Activated naive CD8-positive, alpha-beta T cell treated with anti-CD3 and anti-CD28 coated beads for 36 hours (primary cell): Measurements from ENCODE around the gene MYO1D. TPM values are rescaled to one million over a fixed set of nuclear protein-coding genes. Genes with fewer than 3 reads are reported as not detected.
"Not testable (repeated sequence)": the region's sequence is repeated elsewhere in the genome, so short reads cannot be mapped to it uniquely, and the experiment has no call there.

Source experiments
- DNase-seq: peaks from one replicate; pipeline ENCODE4 v3.0.0; 2021
- H3K27ac Mint-ChIP-seq: one replicate; pipeline ENCODE4 v1.8.0; 2022; ENCODE audit warnings: mild to moderate bottlenecking, moderate library complexity, mixed read lengths
- H3K27me3 Mint-ChIP-seq: one replicate; pipeline ENCODE4 v1.8.0; 2022; ENCODE audit warnings: mild to moderate bottlenecking, mixed read lengths
- H3K36me3 Mint-ChIP-seq: one replicate; pipeline ENCODE4 v1.8.0; 2021; ENCODE audit warnings: mild to moderate bottlenecking, mixed read lengths
- H3K4me1 Mint-ChIP-seq: one replicate; pipeline ENCODE4 v1.8.0; 2021; ENCODE audit warnings: mixed read lengths
- H3K4me3 Mint-ChIP-seq: one replicate; pipeline ENCODE4 v1.8.0; 2022; ENCODE audit warnings: mild to moderate bottlenecking, moderate library complexity, mixed read lengths
- H3K9me3 Mint-ChIP-seq: one replicate; pipeline ENCODE4 v1.8.0; 2022; ENCODE audit warnings: mixed read lengths
- total RNA-seq, 2 experiments: library from RNA; stranded (reverse); gene quantifications; one replicate each; pipeline ENCODE4 v1.2.3, GENCODE V29; 2021

The MYO1D gene
- total RNA-seq, 2 experiments from 2014 or later: 7.0 to 7.8 TPM

- Mint-ChIP-seq H3K4me1 (peaks cover 14% of the 10 kb centered on the region), H3K27me3 (peaks cover 35% of the 10 kb centered on the region), H3K9me3 (no peaks in the 10 kb centered on the region), H3K36me3 (no peaks in the 10 kb centered on the region), H3K4me3 (no peak overlapping the region), H3K27ac (no peak overlapping the region)
- no peak for DNase-seq
Observed at GRCh38 chr17:32907583-32907982, 30.7 kb upstream of the MYO1D start.

GRCh38 chr17:32904891-32905290 is 28.0 kb upstream of the MYO1D start:
- peaks cover 14% of the 10 kb centered on the region for H3K4me1 Mint-ChIP-seq
- DNase-seq: no peak
- no peaks in the 10 kb centered on the region for H3K9me3 Mint-ChIP-seq
- peaks cover 39% of the 10 kb centered on the region for H3K27me3 Mint-ChIP-seq
- H3K27ac Mint-ChIP-seq: no peak overlapping the region
- no peak overlapping the region for H3K4me3 Mint-ChIP-seq
- H3K36me3 Mint-ChIP-seq: no peaks in the 10 kb centered on the region

- H3K9me3 Mint-ChIP-seq: no peaks in the 10 kb centered on the region
- H3K4me1 Mint-ChIP-seq: peaks cover 12% of the 10 kb centered on the region
- H3K27me3 Mint-ChIP-seq: peaks cover 34% of the 10 kb centered on the region
- no peak overlapping the region for H3K4me3 Mint-ChIP-seq
- H3K27ac Mint-ChIP-seq: no peak overlapping the region
- no peaks in the 10 kb centered on the region for H3K36me3 Mint-ChIP-seq
- peak; percentile 19 for DNase-seq
Observed at GRCh38 chr17:32903774-32904673, 27.1 kb upstream of the MYO1D start.

GRCh38 chr17:32901743-32902142 is 24.8 kb upstream of the MYO1D start:
- peaks cover 12% of the 10 kb centered on the region for H3K4me1 Mint-ChIP-seq
- H3K27ac Mint-ChIP-seq: no peak overlapping the region
- no peaks in the 10 kb centered on the region for H3K36me3 Mint-ChIP-seq
- DNase-seq: no peak
- no peak overlapping the region for H3K4me3 Mint-ChIP-seq
- peaks cover 47% of the 10 kb centered on the region for H3K27me3 Mint-ChIP-seq
- no peaks in the 10 kb centered on the region for H3K9me3 Mint-ChIP-seq

- no peak for DNase-seq
- Mint-ChIP-seq H3K9me3 (no peaks in the 10 kb centered on the region), H3K4me1 (peaks cover 10% of the 10 kb centered on the region), H3K4me3 (no peak overlapping the region), H3K27ac (no peak overlapping the region), H3K36me3 (no peaks in the 10 kb centered on the region), H3K27me3 (peaks cover 34% of the 10 kb centered on the region)
Observed at GRCh38 chr17:32899236-32900013, 22.5 kb upstream of the MYO1D start.

- no peak for DNase-seq
- Mint-ChIP-seq H3K27ac (no peak overlapping the region), H3K9me3 (no peaks in the 10 kb centered on the region), H3K27me3 (peaks cover 17% of the 10 kb centered on the region), H3K4me3 (no peak overlapping the region), H3K36me3 (no peaks in the 10 kb centered on the region), H3K4me1 (no peaks in the 10 kb centered on the region)
Observed at GRCh38 chr17:32896647-32897258, 19.8 kb upstream of the MYO1D start.

- Mint-ChIP-seq H3K27ac (no peak overlapping the region), H3K36me3 (no peaks in the 10 kb centered on the region), H3K4me3 (no peak overlapping the region), H3K4me1 (no peaks in the 10 kb centered on the region), H3K9me3 (no peaks in the 10 kb centered on the region), H3K27me3 (peaks cover 13% of the 10 kb centered on the region)
- no peak for DNase-seq
Observed at GRCh38 chr17:32894245-32894644, 17.3 kb upstream of the MYO1D start.

- not testable (repeated sequence) for DNase-seq, H3K4me1 Mint-ChIP-seq, H3K4me3 Mint-ChIP-seq, H3K27ac Mint-ChIP-seq, H3K36me3 Mint-ChIP-seq, H3K9me3 Mint-ChIP-seq
- H3K27me3 Mint-ChIP-seq: peaks cover 21% of the 10 kb centered on the region
Observed at GRCh38 chr17:32887410-32887809, 10.5 kb upstream of the MYO1D start.

- DNase-seq, H3K36me3 Mint-ChIP-seq, H3K9me3 Mint-ChIP-seq, H3K4me3 Mint-ChIP-seq, H3K27ac Mint-ChIP-seq, H3K4me1 Mint-ChIP-seq: not testable (repeated sequence)
- H3K27me3 Mint-ChIP-seq: peaks cover 21% of the 10 kb centered on the region
Observed at GRCh38 chr17:32886951-32887350, 10.0 kb upstream of the MYO1D start.

- H3K27ac Mint-ChIP-seq: no peak overlapping the region
- H3K4me1 Mint-ChIP-seq: peaks cover 7% of the 10 kb centered on the region
- H3K36me3 Mint-ChIP-seq: no peaks in the 10 kb centered on the region
- peaks cover 21% of the 10 kb centered on the region for H3K27me3 Mint-ChIP-seq
- peak; percentile 32 for DNase-seq
- no peaks in the 10 kb centered on the region for H3K9me3 Mint-ChIP-seq
- no peak overlapping the region for H3K4me3 Mint-ChIP-seq
Observed at GRCh38 chr17:32882734-32883133, 5.8 kb upstream of the MYO1D start.

GRCh38 chr17:32882029-32882428 is 5.1 kb upstream of the MYO1D start:
- peaks cover 21% of the 10 kb centered on the region for H3K27me3 Mint-ChIP-seq
- DNase-seq: no peak
- H3K9me3 Mint-ChIP-seq: no peaks in the 10 kb centered on the region
- H3K4me1 Mint-ChIP-seq: peaks cover 7% of the 10 kb centered on the region
- H3K4me3 Mint-ChIP-seq: no peak overlapping the region
- no peaks in the 10 kb centered on the region for H3K36me3 Mint-ChIP-seq
- H3K27ac Mint-ChIP-seq: no peak overlapping the region

GRCh38 chr17:32880671-32881453 is 3.9 kb upstream of the MYO1D start:
- Mint-ChIP-seq H3K27ac (no peak overlapping the region), H3K4me3 (no peak overlapping the region), H3K9me3 (no peaks in the 10 kb centered on the region), H3K27me3 (peaks cover 17% of the 10 kb centered on the region), H3K36me3 (no peaks in the 10 kb centered on the region), H3K4me1 (peaks cover 10% of the 10 kb centered on the region)
- DNase-seq: no peak

- H3K9me3 Mint-ChIP-seq: no peaks in the 10 kb centered on the region
- peaks cover 4% of the 10 kb centered on the region for H3K27me3 Mint-ChIP-seq
- no peak for DNase-seq
- no peak overlapping the region for H3K27ac Mint-ChIP-seq
- no peaks in the 10 kb centered on the region for H3K36me3 Mint-ChIP-seq
- H3K4me3 Mint-ChIP-seq: no peak overlapping the region
- H3K4me1 Mint-ChIP-seq: peaks cover 16% of the 10 kb centered on the region
Observed at GRCh38 chr17:32879134-32879533, 2.2 kb upstream of the MYO1D start.

GRCh38 chr17:32878211-32878610 is 1.3 kb upstream of the MYO1D start:
- Mint-ChIP-seq H3K4me1 (peaks cover 16% of the 10 kb centered on the region), H3K36me3 (no peaks in the 10 kb centered on the region), H3K27ac (no peak overlapping the region), H3K4me3 (no peak overlapping the region), H3K27me3 (peaks cover 1% of the 10 kb centered on the region), H3K9me3 (no peaks in the 10 kb centered on the region)
- DNase-seq: no peak
